GM19463 (cell line): ENCODE results near the gene PCF11.
"Not testable (repeated sequence)": the region's sequence is repeated elsewhere in the genome, so short reads cannot be mapped to it uniquely, and the experiment has no call there.

Experiments used
- ATAC-seq: cut with Tn5 transposase; IDR thresholded peaks from one replicate; pipeline ENCODE4 v1.9.1; 2021; ENCODE audit warnings: mild to moderate bottlenecking, moderate library complexity; ENCODE audit not compliant: unreplicated experiment

PCF11 gene

GRCh38 chr11:83191491-83191890 lies 34.6 kb downstream of the PCF11 start:
- ATAC-seq: no peak

GRCh38 chr11:83191986-83192385 lies 35.1 kb downstream of the PCF11 start:
- ATAC-seq: no peak

GRCh38 chr11:83192606-83193245 lies 35.8 kb downstream of the PCF11 start:
- no peak for ATAC-seq

GRCh38 chr11:83193315-83194280 lies 36.7 kb downstream of the PCF11 start, which contains the start of gene ANKRD42:
ANKRD42 (plus strand) TSS chr11:83193712; CDS start chr11:83194671, 959 bp downstream.
- ATAC-seq: peak; percentile 93

- peak; percentile 49 for ATAC-seq
These were observed 37.6 kb downstream of the PCF11 start for GRCh38 chr11:83194281-83195142.

- no peak for ATAC-seq
These were observed 38.2 kb downstream of the PCF11 start for GRCh38 chr11:83195143-83195466.

GRCh38 chr11:83195649-83196048 lies 38.7 kb downstream of the PCF11 start:
- no peak for ATAC-seq

- no peak for ATAC-seq
These were observed 43.1 kb downstream of the PCF11 start for GRCh38 chr11:83200035-83200434.

- no peak for ATAC-seq
These were observed 48.8 kb downstream of the PCF11 start for GRCh38 chr11:83205608-83206185.

GRCh38 chr11:83206221-83206620 lies 49.3 kb downstream of the PCF11 start:
- no peak for ATAC-seq

GRCh38 chr11:83206771-83207382 lies 49.9 kb downstream of the PCF11 start:
- ATAC-seq: not testable (repeated sequence)

GRCh38 chr11:83219095-83219494 lies 62.2 kb downstream of the PCF11 start:
- no peak for ATAC-seq

- ATAC-seq: no peak
These were observed 63.3 kb downstream of the PCF11 start for GRCh38 chr11:83220260-83220659.

GRCh38 chr11:83221694-83222093 lies 64.8 kb downstream of the PCF11 start:
- no peak for ATAC-seq

GRCh38 chr11:83222499-83222898 lies 65.6 kb downstream of the PCF11 start:
- ATAC-seq: no peak

GRCh38 chr11:83223457-83223856 lies 66.5 kb downstream of the PCF11 start:
- no peak for ATAC-seq

- no peak for ATAC-seq
These were observed 78.9 kb downstream of the PCF11 start for GRCh38 chr11:83235825-83236224.
